Skeletal muscle satellite cell (primary cell): Measurements from ENCODE around the gene CCNL2.

ENCODE experiments used
- H3K27me3 ChIP-seq: 2 replicates; pipeline ENCODE4 v1.7.0; 2013; ENCODE audit warnings: low read length; ENCODE audit not compliant: control insufficient read depth, insufficient read depth
- H3K36me3 ChIP-seq: 2 replicates; pipeline ENCODE4 v1.7.0; 2013; ENCODE audit warnings: mild to moderate bottlenecking, control low read depth, low read length; ENCODE audit not compliant: insufficient read depth
- H3K4me1 ChIP-seq: 2 replicates; pipeline ENCODE4 v1.7.0; 2013; ENCODE audit warnings: low read length; ENCODE audit not compliant: control insufficient read depth, insufficient read depth
- H3K4me2 ChIP-seq: 2 replicates; pipeline ENCODE4 v1.7.0; 2013; ENCODE audit warnings: mild to moderate bottlenecking, low read length
- H3K4me3 ChIP-seq: 2 replicates; pipeline ENCODE4 v1.7.0; 2013; ENCODE audit warnings: low read length
- H3K9ac ChIP-seq: 2 replicates; pipeline ENCODE4 v1.7.0; 2013; ENCODE audit warnings: mild to moderate bottlenecking, low read depth, low read length, moderate library complexity
- H3K9me3 ChIP-seq: replicated peaks from 2 replicates; pipeline ENCODE4 v1.7.0; 2013; ENCODE audit warnings: mild to moderate bottlenecking, control low read depth, low read length

The CCNL2 gene

DNA sequence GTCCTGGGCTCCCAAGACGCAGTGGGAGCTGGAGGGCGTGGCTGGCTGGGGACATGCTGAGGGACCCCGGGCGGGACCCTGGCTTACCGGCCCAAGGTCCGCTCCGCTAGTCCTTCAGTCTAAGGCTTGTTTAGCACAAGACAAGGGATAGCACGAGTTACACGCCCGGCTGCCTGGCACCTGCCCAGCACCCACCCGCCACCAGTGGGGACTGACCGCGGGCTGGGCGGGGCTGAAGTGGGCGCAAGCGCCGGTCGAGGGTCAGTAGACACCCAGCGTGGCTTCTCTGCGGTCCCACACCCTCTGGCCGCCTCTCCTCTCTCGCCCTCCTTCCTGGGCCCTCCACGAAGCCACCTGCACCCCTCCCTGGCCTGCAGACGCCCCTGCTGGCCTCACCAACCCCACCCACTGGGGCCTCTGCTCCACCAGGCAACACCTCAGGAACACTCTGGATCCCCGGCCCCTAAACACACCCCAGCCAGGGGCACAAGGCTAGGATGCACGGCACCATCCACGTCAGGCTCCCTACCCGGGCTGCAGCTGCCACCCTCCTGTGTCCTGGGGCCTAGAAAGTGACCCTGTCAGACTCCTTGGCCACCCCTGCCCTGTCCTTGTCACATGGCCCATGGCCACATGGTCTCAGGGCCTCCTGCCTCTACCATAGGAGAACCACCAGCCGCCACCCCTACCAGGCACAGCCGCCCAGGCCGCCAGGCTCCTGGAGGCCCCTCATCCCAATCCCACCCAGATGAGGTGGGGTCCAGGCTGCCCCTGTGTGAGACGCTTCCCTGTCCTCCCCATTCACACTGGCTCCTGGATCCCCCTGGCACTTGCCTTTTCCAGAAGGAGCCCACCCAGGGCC lies 62.0 kb downstream of the CCNL2 start:
- Histone ChIP-seq H3K4me2 (no peak overlapping the region), H3K4me1 (no peaks in the 10 kb centered on the region), H3K27me3 (no peaks in the 10 kb centered on the region), H3K9ac (no peak overlapping the region), H3K36me3 (peaks cover 59% of the 10 kb centered on the region), H3K9me3 (no peaks in the 10 kb centered on the region), H3K4me3 (no peak overlapping the region)

DNA sequence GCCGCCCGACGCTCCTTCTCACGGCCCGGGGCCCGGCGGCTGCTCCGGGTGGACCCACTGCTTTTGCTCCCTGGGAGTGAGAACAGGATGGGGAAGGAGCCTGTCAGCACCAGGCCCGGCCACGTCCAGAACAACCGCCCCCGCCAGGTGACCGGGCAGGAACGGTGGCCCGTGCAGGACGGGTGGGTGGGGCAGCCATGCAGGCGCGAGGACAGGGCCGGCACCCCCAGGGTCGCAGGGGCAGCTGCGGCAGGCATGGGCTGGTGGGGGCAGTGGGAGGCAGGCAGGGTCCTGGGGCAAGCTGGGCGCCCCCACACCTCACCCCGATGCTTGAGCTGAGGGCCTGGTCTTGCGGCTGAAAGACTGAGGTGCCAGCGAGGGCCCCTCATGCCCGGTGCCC lies 62.7 kb downstream of the CCNL2 start:
- H3K36me3 ChIP-seq: peaks cover 54% of the 10 kb centered on the region
- H3K4me3 ChIP-seq: no peak overlapping the region
- H3K27me3 ChIP-seq: no peaks in the 10 kb centered on the region
- H3K9ac ChIP-seq: no peak overlapping the region
- H3K4me1 ChIP-seq: peaks cover 3% of the 10 kb centered on the region
- no peaks in the 10 kb centered on the region for H3K9me3 ChIP-seq
- H3K4me2 ChIP-seq: no peak overlapping the region

DNA sequence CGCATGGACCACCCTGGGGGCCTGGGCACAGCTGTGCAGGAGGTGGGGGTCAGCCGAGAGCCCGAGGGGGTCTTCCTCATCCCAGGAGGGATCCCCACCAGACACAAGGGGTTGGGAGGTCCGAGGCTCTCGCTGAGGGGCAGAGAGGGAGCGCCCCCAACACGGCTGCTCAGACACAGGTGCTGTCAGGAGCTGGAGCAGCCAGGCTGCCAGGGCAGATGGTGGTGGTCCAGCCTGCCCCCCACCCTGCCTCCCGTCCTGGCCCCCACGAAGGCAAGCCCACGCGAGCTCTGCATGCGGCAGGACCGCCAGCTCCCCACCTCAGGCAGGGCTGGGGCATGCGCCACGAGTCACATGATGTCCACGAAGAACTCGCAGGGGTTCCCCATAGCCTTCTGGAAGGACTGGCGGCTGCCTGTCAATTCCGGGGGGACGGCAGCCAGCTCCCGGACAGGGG lies 63.3 kb downstream of the CCNL2 start:
- Histone ChIP-seq H3K4me3 (no peak overlapping the region), H3K9ac (no peak overlapping the region), H3K4me2 (no peak overlapping the region), H3K27me3 (no peaks in the 10 kb centered on the region), H3K4me1 (peaks cover 9% of the 10 kb centered on the region), H3K9me3 (no peaks in the 10 kb centered on the region), H3K36me3 (peaks cover 47% of the 10 kb centered on the region)
